ENCODE data around the gene TADA2B.

- no peak for TF ChIP-seq EZH2phosphoT487 (IDR thresholded peaks at IDR 0.05; ENCODE audit: insufficient read depth, low read depth)
- TF ChIP-seq EZH2 (IDR thresholded peaks at IDR 0.05; ENCODE audit: insufficient read depth, poor library complexity, severe bottlenecking), result no peak
Measured at GRCh38 chr4:7050481-7051143, 7.4 kb downstream of the TADA2B start.
